NCI-H524 treated with DMSO at 0.1 percent for 48 hours (cell line): Measurements from ENCODE around the gene CST11.

Experiments used
- DNase-seq: peaks from one replicate; lab custom pipeline; 2025; lab: John Stamatoyannopoulos, UW

CST11 gene

DNA sequence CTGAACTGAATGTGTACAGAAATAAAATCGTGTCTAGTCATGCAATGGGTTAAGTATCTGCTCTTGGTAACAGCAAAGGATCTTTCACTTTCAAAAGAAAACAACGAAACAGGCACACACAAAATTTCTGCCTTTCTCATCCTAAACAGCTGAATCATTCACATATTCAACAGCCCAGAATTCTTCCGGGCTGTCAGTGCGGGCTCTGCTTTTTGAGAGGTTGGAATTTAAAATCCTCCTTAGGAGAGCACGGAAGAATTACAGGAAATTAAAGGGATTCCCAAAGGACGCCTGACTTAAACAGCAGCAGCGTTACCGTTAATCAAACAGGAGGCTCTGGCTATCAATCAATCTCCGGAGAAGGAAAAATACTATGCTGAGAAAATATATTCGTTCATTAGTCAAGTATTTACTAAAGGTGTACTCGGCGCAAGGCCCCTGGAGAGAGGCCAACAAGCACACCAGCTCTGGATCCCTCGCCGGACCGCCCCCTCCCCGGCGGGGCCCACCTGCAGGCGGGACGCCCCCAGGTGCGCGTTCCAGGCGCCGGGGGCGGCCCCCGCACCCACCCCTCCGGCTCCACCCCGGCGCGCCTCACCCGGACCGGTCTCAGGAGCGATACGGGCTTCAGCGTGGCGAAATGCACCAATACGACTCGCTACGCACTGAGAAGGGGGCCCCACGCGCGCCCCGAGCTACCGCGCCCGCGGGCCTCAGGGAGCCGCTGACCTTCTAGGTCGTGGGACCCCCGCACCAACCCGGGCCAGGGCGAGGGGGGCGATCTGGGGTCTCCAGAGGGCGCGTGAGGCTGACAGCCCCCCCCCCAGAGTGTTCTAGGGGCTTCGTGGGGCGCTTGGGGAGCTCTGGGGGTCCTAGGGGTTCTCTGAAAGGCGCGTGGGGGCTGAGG, 32.4 kb downstream of the CST11 start:
- no peak for DNase-seq

- no peak for DNase-seq
Observed at GRCh38 chr20:23419657-23419994, 33.0 kb downstream of the CST11 start.

DNA sequence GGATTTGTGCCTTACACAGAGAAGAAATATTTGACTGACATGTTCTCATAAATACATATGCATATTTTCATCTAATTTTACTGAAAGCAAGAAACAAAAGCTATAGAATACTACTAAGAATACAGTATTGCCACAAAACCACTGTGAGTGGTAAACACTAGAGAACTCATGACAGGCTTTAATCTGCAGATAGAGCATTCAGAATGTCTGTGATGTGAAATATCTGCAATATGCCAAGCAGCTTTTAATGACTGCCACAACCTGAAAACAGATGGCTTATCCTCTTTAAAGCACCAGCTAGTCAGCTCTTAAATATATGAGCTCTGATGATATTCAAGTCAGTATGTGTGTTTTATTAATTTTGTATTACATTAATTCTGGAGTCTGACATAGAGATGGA, 34.8 kb downstream of the CST11 start:
- DNase-seq: peak; percentile 93

DNA sequence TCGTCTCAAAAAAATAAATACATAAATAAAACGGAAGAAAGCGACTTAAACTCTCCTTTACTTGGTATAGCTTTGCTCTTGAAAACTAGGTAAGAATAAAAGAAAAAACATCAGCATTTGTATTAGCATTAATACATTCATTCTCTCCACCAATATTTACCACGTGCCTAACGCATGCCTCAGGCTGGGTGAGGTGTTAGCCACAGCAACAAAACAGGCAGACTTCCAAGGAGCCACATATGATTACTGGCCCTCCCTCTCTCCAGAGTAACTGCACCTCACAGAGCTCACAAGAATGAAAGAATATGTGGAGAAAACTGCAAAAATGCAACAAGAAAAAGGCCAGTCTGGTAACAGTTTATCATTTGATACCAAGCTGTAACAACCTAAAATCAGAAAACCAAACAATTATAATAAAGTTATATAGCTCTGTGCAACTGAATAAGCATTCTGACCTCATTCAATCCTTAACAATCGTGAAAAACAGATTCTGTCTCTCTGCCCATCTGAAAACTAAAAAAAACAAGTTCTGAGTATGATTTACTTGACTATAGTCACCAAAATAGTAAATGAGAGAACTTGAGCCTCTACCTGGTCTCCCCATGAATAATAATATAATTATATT, 36.6 kb downstream of the CST11 start:
- DNase-seq: no peak

DNA sequence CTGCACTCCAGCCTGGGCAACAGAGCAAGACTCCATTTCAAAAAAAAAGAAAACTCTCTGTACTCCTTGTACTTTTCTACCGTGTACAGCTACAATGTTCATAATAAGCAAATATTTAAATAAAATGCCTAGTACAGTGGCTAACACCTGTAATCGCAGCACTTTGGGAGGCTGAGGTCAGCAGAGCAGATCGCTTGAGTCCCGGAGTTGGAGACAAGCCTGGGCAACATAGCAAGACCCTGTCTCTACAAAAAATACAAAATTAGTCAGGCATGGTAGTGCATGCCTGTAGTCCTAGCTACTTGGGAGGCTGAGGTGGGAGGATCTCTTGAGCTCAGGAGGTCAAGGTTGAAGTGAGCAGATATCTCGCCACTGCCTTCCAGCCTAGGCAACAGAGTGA, 37.1 kb downstream of the CST11 start:
- no peak for DNase-seq

GRCh38 chr20:23414526-23415188, 38.0 kb downstream of the CST11 start:
- no peak for DNase-seq

DNA sequence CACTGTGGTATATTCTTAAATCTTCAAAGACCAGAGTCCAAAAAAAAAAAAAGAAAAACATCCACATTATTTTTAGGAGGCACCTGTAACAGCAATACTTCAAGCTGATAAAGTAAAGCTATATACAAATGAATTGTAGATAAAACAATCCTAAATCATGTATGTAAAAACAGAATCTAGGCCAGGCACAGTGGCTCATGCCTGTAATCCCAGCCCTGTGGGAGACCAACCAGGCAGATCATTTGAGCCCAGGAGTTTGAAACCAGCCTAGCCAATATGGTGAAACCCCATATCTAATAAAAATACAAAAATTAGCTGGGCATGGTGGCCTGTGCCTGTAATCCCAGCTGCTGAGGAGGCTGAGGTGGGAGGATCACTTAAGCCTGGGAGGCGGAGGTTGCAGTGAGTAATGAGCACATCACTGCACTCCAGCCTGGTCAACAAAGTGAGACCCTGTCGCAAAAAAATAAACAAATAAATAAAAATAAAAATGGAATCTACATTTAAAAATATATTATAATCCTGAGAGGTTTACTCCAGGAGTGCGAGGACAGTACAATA, 38.7 kb downstream of the CST11 start:
- DNase-seq: no peak

GRCh38 chr20:23412026-23412425, 40.6 kb downstream of the CST11 start:
- peak; percentile 7 for DNase-seq

DNA sequence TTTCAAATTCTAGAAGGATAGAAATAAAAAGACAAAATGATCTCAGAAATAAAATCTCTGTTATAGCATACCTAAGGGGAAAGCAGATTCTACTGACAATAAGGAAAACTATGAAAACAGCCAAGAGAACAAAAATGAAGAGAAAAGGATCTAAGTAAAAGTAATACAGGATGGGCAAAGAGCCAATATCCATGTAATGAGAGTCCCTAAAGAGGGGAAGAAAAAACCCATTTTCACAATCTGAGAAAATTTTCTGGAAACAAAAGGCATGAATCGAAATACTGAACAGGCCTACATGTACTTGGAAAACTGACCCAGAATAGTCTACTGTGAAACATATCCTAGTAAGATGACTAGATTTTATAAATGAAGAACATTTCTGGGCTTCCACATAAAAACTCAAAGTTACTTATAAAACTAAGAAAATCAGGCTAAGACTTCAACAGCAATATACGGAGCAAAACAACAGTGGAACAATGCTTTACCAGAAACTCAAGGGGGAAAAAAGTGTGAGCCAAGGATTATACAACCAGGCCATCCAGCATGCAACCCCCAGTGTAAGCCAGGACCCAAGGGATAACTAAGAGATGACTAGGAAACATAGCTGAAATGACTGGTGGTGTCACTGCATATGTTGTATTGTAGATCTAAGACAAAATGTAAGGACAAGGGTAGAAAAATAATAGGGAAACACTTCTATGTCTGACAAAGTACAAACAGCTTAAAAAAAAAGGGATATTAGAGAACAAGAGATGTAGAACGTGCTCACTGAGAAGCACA, 41.6 kb downstream of the CST11 start:
- DNase-seq: no peak

GRCh38 chr20:23409800-23410199, 42.9 kb downstream of the CST11 start:
- DNase-seq: no peak

- no peak for DNase-seq
Observed at GRCh38 chr20:23408957-23409356, 43.7 kb downstream of the CST11 start.

DNA sequence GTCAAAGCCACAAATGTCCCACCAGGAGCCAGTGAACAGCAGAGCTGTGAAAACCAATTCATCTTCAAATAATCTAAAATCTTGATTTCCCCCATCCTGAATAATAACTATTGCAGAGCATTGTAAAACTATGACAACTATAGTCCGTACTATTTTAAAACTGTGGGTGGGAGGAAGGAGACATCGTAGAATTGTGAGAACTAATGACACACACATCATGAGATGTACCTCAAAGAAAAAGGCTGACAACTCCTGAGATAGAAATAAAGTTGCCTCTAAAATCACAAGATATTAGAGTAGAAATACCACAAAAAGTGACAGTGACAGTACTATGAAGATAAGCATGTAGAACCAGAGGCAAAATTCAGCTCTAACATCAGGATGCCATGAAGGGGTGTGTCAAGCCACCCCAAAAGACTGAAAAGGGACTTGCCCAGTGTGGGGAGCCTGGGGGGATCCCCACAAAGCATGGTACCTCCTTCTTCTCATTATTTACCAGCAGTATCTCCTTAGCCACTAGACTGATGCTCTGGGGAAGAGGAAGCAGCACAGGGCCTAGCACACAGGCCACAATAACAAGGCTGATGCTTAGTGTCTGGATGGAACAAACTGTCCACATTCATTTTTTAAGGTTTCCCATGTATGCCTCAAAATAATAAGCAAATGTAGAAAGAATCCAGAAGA, 44.8 kb downstream of the CST11 start:
- no peak for DNase-seq

DNA sequence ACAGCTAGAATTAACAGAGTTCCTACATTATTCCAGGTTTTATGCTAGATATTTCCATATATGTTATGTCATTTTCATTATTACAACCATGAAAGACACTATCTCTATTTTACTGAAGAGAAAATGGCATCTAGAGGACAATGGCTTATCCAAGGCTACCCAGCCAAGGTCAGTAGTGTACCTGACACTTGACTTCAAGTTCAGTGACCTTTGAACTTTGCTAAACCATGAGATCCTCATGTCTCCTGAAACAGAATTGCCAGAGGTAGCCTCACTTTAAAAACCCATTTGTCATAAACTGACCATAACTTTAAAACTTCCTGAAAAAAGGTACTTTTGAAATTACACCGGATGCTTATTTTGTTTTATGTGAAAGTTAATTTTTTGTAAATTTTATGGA, 45.8 kb downstream of the CST11 start:
- DNase-seq: no peak

- no peak for DNase-seq
Observed at GRCh38 chr20:23404196-23404595, 48.5 kb downstream of the CST11 start.

DNA sequence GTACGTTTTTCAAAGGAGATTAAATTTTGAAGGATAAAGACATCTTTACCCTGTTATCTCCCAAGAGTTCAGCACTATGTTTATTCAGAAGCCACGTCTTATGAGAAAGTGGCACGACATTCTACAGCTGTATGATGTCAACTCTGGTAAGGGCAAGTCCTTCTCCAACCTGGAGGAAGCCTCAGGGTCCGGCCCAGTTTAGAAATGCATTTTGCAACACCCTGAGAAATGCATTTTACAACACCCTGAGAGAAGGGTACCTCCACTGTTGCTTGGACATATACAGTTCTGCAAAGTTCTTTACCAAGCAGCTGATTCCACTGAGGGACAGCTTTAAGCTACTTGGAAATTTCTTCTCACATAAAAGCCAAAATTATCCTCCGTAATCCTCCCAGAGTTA, 48.9 kb downstream of the CST11 start:
- DNase-seq: no peak

DNA sequence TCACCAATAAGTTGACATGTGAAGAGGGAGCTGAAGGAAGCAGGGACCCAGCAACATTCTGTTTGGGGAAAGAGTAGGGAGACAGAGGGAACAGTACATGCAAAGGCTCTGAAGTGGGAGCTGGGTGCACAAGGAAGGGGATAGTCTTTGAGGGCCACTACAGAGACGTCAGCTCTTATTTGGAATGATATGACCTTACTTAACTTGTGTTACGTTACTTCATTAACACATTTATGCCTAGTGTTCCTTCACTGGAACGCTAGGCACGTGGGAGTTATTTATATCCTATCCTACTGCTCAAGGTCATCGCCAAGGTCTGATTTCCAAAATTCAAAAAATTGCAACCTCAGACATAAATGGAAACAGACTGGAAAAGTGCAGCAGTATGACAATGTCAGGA, 51.6 kb downstream of the CST11 start:
- no peak for DNase-seq
